RWPE2 (cell line): ENCODE measurements around the gene TRMT11.
"Not testable (repeated sequence)": the region's sequence is repeated elsewhere in the genome, so short reads cannot be mapped to it uniquely, and the experiment has no call there.

Experiments used
- ATAC-seq: fragments of 200-7000 bp; cut with Tn5 transposase; 3 replicates; pipeline ENCODE4 v1.9.1; 2021; ENCODE audit warnings: low read depth
- DNase-seq: peaks from one replicate; pipeline ENCODE4 v3.0.0-alpha.2; 2020; ENCODE audit warnings: low spot score
- H3K27ac ChIP-seq: fragments of 450-650 bp; 2 replicates; pipeline ENCODE4 v1.5.1; 2017; ENCODE audit warnings: mild to moderate bottlenecking; ENCODE audit not compliant: poor library complexity, severe bottlenecking
- H3K27me3 ChIP-seq: fragments of 250-450 bp; sonication (Bioruptor Pico); 2 replicates; pipeline ENCODE4 v1.5.1; 2021; ENCODE audit warnings: mild to moderate bottlenecking, moderate library complexity; ENCODE audit not compliant: insufficient read depth, poor library complexity, severe bottlenecking
- H3K36me3 ChIP-seq: fragments of 250-450 bp; sonication (Bioruptor Pico); 2 replicates; pipeline ENCODE4 v1.5.1; 2020; ENCODE audit warnings: low read depth, mild to moderate bottlenecking, moderate library complexity
- H3K4me1 ChIP-seq: fragments of 250-450 bp; sonication (Bioruptor Pico); 2 replicates; pipeline ENCODE4 v1.5.1; 2021; ENCODE audit warnings: mild to moderate bottlenecking, moderate library complexity; ENCODE audit not compliant: insufficient read depth, poor library complexity, severe bottlenecking
- H3K4me3 ChIP-seq: fragments of 250-450 bp; sonication (Bioruptor Pico); 2 replicates; pipeline ENCODE4 v1.5.1; 2021; ENCODE audit warnings: mild to moderate bottlenecking, moderate library complexity; ENCODE audit not compliant: severe bottlenecking
- H3K9me3 ChIP-seq: fragments of 250-450 bp; sonication (Bioruptor Pico); 2 replicates; pipeline ENCODE4 v1.5.1; 2021; ENCODE audit warnings: mild to moderate bottlenecking, moderate library complexity; ENCODE audit not compliant: severe bottlenecking
- TF ChIP-seq, protein P1 (sequence below): fragments of 450-650 bp; IDR thresholded peaks from one replicate; pipeline ENCODE4 v1.5.1; 2017; ENCODE audit warnings: mild to moderate bottlenecking, moderate library complexity; ENCODE audit not compliant: poor library complexity, severe bottlenecking

TRMT11 gene

DNA sequence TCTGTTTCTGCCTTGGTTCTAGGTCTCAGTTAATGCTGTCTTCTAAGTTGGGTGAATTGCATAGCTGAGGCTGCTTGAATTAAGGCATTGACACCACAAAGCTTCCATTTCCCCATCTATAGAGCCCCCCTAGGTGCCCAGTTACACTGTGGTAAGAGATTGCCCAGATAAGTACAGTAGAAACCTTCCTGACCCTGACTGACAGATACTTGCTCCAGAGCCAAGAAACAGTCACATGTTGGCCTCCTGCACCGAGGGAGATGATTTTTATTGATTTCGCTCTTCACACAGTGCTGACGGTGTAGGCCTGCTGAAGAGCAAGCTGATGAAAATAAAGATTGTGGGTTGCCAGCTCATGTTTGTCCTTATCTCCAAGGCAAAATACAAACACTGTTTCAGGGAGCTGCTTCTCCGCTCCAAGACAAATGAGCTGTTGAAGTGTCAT, 67.9 kb downstream of the TRMT11 start:
- DNase-seq = no peak
- no peaks in the 10 kb centered on the region for H3K27me3 ChIP-seq
- no peaks in the 10 kb centered on the region for H3K36me3 ChIP-seq
- no peak for ATAC-seq
- TF ChIP-seq, protein P1, sequence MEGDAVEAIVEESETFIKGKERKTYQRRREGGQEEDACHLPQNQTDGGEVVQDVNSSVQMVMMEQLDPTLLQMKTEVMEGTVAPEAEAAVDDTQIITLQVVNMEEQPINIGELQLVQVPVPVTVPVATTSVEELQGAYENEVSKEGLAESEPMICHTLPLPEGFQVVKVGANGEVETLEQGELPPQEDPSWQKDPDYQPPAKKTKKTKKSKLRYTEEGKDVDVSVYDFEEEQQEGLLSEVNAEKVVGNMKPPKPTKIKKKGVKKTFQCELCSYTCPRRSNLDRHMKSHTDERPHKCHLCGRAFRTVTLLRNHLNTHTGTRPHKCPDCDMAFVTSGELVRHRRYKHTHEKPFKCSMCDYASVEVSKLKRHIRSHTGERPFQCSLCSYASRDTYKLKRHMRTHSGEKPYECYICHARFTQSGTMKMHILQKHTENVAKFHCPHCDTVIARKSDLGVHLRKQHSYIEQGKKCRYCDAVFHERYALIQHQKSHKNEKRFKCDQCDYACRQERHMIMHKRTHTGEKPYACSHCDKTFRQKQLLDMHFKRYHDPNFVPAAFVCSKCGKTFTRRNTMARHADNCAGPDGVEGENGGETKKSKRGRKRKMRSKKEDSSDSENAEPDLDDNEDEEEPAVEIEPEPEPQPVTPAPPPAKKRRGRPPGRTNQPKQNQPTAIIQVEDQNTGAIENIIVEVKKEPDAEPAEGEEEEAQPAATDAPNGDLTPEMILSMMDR = no peak
- no peak overlapping the region for H3K27ac ChIP-seq
- no peaks in the 10 kb centered on the region for H3K4me1 ChIP-seq
- H3K9me3 ChIP-seq = no peaks in the 10 kb centered on the region
- H3K4me3 ChIP-seq = no peak overlapping the region

DNA sequence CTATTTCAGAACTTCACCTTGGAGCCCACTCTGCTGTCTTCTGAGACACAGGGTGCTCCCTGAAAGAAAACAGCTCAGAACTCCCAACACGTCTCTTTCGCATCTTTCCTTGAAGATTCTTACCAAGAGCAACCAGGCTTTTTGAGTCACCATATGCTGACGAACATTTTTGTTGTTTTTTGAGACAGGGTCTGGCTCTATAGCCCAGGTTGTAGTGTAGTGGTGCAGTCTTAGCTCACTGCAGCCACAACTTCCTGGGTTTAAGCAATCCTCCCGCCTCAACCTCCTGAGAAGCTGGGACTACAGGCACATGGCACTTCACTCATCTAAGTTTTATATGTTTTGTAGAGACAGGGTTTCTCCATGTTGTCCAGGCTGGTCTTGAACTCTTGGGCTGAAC, 68.5 kb downstream of the TRMT11 start:
- TF ChIP-seq, protein P1 = no peak
- no peak for DNase-seq
- H3K27ac ChIP-seq = no peak overlapping the region
- no peaks in the 10 kb centered on the region for H3K36me3 ChIP-seq
- H3K4me3 ChIP-seq = no peak overlapping the region
- H3K9me3 ChIP-seq = no peaks in the 10 kb centered on the region
- H3K27me3 ChIP-seq = no peaks in the 10 kb centered on the region
- no peak for ATAC-seq
- H3K4me1 ChIP-seq = no peaks in the 10 kb centered on the region

DNA sequence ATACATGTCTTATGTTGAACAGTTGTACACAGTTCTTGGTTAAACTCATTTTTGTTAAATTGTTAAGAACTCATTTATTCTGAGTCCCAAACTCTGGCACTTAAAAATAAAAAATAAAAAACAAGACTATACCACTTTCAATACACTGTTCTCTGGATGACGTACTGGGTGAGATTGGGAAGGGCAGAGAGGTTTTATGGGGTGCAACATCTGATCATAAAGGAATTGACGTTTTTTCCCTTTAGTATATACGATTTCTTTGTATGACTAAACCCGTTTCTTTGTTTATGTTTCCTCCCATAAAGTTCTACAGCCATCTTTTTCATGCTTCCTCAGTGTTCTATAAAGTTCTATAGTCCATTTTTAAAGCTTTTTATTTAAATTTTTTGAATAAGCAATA, 69.1 kb downstream of the TRMT11 start:
- Histone ChIP-seq H3K27ac (no peak overlapping the region), H3K27me3 (no peaks in the 10 kb centered on the region), H3K9me3 (no peaks in the 10 kb centered on the region), H3K4me3 (no peak overlapping the region), H3K4me1 (no peaks in the 10 kb centered on the region), H3K36me3 (no peaks in the 10 kb centered on the region)
- DNase-seq (no peak), ATAC-seq (no peak)
- TF ChIP-seq, protein P1 = no peak

DNA sequence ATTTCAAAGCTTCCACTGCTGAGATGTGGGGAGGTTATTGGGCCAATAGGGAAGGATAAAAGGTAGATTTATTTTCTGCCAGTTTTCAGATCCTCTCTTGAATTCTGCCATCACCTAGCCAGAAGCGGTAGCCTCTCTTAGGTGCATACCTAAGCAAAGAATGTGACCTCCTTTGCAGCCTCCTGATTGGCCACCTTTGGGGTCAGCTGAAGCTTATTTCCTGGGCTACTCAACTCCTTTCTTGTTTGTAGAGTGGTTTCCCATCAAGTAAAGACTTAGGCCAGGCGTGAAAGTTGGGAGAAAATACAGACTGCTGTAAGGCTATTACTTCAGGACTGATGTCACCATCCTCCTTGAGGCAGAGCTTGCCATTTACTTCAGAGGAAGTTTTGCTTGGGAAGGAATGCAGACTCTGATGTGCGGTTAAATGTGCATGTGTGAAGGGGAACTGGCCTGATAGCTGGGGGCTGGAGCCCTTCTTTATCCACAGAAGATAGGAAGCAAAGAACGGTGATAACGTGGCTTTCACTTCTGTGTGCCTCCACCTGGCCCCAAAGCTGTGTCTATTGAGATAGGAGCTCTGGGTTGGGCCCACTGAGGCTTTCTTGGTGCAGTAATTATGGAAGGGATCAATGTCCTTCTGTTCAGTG, 70.1 kb downstream of the TRMT11 start:
- Histone ChIP-seq H3K4me3 (no peak overlapping the region), H3K9me3 (no peaks in the 10 kb centered on the region), H3K36me3 (no peaks in the 10 kb centered on the region), H3K4me1 (no peaks in the 10 kb centered on the region), H3K27me3 (no peaks in the 10 kb centered on the region), H3K27ac (no peak overlapping the region)
- TF ChIP-seq, protein P1 = no peak
- DNase-seq (no peak), ATAC-seq (no peak)

DNA sequence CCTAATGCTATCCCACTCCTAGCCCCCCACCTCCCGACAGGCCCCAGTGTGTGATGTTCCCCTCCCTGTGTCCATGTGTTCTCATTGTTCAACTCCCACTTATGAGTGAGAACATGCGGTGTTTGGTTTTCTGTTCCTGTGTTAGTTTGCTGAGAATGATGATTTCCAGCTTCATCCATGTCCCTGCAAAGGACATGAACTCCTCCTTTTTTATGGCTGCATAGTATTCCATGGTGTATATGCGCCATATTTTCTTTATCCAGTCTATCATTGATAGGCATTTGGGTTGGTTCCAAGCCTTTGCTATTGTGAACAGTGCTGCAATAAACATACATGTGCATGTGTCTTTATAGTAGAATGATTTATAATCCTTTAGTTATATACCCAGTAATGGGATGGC, 71.7 kb downstream of the TRMT11 start:
- H3K4me3 ChIP-seq, ATAC-seq, H3K9me3 ChIP-seq, DNase-seq, H3K27ac ChIP-seq, H3K27me3 ChIP-seq, H3K4me1 ChIP-seq, H3K36me3 ChIP-seq: not testable (repeated sequence)
